GM18505 (cell line): ENCODE measurements around the gene MRPS35.

Source experiments
- ATAC-seq: cut with Tn5 transposase; IDR thresholded peaks from one replicate; pipeline ENCODE4 v1.9.1; 2021; ENCODE audit not compliant: unreplicated experiment
- POLR2A ChIP-seq: IDR thresholded peaks from 4 replicates; pipeline ENCODE4 v1.6.1; 2011; ENCODE audit warnings: borderline replicate concordance; ENCODE audit not compliant: insufficient read depth, insufficient read length; ENCODE audit errors: extremely low read depth

MRPS35 gene

DNA sequence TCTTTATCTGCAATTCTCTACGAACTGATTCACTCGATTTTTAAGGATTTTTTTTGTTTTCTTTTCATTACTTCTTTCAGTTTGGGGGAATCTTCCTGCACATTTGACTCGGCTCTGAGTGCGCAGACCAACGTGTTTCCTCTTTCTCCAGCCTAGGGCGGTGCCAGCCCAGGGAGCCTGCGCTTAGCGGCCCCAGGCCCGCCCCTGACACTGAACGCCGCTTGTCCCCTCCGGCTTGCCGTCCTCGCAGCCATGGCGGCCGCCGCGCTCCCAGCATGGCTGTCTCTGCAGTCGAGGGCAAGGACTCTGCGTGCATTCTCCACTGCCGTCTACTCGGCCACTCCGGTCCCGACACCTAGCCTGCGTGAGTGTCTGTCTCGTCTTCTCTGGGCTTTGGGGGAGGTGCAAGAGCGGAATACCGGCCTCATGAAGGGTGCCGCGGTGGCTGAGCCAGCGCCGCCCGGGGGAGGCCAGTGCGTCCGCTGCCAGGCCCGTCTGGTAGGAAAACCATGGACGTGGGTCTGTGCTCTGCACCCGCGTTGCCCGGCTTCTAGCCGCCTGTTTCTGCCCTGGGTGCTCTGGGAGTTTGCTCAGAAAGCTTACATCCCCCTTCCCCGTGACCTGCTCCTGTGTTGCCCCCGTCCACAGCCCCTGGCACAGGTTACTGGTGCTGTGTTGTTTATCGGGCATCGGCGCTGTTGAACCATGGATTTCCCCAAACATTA lies at the start of gene MRPS35:
Gene MRPS35 (plus strand): TSS at position 241 of the 725 bp plus-strand sequence. CDS start 12 bp downstream, at position 253.
- TF ChIP-seq POLR2A = peak; percentile 89
- ATAC-seq = peak; percentile 98

DNA sequence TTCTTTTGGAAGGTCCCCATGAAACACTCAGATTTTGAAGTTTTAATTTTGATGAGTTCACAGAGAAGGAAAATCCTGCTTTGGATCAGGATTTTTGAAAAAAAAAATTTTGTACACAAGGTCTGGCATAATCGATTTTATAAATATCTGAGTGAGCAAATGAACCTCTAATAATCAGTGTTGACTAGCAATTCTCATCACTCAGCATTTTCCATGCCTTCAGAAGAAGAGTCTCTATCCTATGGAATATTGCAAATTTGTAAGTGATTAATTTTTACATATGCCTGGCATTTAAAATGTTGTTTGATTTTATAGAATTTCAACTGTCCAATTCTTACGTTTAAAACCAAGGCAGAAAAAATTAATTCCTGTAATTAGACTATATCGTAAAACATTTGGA lies 44.9 kb upstream of the MRPS35 start:
- ATAC-seq = no peak
- TF ChIP-seq POLR2A = no peak

DNA sequence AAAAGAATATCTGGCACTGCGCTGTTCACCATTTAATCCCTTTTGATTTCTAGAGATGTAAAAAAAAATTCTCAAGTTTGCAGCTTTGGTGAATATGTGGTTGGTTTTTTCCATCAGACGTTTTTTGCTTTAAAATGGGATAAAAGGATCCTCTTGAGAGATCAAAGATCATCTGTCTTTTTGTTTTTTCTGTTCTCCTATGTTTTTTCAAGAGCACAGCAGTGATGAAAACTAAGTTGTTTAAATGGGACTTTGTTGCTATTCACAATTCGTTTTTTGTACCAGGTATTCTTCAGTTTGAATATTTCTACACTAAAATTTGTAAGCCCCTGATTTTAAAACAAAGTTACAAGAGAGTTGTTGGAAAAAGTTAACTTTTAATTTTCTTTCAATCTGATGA lies 44.1 kb upstream of the MRPS35 start:
- TF ChIP-seq POLR2A = no peak
- ATAC-seq = no peak

DNA sequence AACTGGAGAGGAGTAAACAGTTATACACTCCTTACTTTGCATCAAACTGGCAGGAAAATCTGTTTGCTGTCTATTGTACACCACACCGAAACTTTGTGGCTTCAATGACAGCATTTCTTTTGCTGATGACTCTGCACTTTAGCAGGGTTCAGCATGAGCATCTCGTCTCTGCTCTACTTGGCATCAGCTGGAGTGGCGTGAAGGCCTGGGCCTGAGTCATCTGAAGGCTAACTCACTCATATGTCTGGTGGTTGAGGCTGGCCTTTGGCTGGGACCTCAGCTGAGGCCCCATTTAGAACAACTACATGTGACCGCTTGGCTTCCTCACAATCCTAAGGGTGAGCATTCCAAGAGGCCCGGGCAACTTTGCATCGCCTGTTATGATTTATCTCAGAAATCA lies 43.1 kb upstream of the MRPS35 start:
- ATAC-seq = no peak
- TF ChIP-seq POLR2A = no peak

DNA sequence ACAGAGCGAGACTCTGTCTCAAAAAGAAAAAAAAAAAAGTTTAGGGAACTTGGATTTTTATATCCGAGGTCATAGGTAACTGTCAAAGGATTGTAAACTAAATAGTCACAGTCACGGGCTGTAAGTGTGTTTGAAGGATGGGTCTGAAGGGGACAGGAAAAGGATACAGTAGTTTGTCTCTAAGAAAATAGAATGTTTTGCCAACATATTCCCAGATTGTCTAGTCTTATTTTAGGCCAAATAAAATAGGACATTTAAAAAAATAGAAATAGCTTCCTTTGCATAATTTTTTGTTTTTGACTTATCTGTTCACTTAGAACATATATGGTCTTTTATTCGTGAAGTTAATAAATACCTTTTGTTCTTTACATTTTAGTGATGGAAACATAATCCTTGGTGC lies 38.6 kb upstream of the MRPS35 start:
- TF ChIP-seq POLR2A = no peak
- ATAC-seq = no peak

DNA sequence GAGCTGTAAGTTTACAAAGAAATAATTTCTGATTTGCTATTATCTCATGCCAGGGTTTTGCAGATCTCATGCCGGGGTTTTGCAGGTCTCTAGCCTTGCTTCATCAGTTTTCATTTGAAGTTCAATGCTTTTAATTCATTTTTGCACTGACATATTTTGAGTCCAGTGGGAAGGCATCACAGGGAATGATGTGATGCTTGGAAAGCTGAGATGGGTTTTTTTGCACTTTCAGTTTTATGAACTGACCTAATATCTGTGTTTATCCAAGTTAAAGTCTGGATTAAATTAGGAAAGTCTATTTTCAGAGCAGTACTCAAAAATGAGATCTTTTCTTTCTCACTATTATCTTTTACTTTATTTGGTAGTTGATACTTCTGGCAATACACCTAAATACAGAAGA lies 38.0 kb upstream of the MRPS35 start:
- no peak for ATAC-seq
- TF ChIP-seq POLR2A = no peak

DNA sequence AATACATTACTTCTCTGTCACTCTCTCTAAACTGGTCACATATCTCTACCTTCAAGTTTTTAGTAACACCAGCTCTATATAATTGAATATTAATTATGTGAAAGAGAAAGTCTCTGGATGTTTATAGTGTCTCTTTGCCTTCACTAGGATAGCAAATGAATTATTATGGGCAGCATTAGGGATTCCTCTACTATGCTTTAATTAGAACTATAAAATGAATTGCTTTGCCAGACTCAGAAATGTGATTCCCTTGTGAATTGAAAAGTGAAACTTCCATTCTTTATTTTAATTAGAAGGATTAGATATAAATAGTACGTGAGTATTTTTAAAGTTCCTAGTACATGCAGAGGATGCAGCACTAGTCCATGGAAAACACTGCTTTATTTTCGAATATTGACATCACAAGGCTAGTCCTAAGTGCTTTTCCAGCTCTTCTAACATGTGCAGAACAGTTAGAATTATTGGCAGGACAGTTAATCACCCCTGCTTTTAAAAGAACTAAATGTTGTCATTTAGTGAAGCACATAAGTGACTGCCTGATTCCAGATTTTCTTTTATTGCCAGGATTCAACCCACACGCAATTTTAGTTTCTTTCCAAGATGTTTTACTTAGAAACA lies 37.4 kb upstream of the MRPS35 start:
- TF ChIP-seq POLR2A = no peak
- no peak for ATAC-seq

DNA sequence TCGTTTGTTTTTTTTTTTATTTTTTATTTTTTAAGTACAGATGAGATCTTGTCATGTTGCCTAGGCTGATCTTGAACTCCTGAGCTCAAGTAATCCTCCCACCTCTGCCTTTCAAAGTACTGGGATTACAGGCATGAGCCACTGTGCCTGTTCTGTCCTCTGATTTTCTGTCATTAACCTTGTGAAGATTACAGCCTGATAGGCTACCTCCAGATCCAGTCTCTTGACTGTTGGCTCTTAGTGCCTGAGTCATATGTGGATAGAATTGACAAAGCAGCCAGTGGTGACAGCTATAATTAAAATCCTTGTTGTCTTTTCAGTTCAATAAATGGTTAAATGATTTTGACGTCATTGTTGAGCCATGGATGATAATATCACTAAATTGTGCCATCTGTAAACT lies 35.6 kb upstream of the MRPS35 start:
- no peak for TF ChIP-seq POLR2A
- ATAC-seq = no peak

DNA sequence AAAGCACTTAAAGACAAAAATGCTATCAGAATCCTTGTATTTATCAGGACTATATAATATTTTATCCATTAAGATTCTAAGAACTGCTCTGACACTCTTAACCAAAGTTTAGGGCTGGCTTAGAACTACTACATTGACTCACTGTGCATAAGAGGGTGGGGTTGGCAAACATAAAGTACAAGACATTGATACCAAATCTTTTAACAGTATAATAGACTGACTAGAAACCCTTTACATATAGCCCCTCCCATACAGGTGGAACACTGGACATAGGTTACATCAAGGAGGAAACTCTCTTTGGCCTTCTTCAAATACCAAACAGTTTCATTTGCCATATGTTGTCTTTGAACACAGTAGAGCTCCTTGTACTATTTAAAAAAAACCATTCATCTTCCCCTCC lies 30.0 kb upstream of the MRPS35 start:
- no peak for ATAC-seq
- TF ChIP-seq POLR2A = no peak

DNA sequence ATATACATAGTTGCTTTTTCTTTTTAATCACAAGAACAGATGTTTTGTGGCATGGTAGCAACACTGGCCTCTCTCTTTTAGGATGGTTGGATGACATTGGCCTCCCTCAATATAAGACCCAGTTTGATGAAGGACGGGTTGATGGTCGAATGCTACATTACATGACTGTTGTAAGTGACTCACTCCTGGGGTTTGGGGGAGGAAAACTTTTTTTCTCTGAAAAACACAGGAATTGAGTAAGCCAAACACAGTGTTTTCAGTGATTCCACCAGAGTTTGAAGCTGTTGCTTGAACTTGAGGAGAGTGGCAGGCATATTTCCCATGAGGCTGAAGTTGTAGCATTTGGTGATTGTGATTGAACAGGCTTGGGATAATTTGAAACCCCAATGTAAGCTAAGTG lies 28.1 kb upstream of the MRPS35 start:
- TF ChIP-seq POLR2A = no peak

DNA sequence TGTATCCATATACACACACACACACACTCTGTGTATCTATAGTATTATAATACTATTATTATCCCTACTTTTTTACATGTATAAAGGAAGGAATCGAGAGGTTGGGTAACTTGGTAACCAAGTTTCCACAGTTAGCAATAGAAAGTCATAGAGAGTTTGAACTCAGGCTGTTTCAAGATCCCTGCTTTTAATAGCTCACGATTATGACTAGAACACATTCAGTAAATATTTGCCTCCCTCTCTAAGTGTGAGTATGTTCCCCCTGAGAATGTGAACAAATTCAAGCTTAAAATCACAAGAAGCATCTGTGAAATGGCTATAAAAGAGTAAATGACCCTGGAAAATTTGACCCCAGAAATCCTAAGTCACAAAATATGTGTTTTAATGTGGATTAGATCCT lies 25.4 kb upstream of the MRPS35 start:
- TF ChIP-seq POLR2A = no peak
- no peak for ATAC-seq

More for the DNA sequence above, 28.1 kb upstream of the MRPS35 start:
- no peak for ATAC-seq

DNA sequence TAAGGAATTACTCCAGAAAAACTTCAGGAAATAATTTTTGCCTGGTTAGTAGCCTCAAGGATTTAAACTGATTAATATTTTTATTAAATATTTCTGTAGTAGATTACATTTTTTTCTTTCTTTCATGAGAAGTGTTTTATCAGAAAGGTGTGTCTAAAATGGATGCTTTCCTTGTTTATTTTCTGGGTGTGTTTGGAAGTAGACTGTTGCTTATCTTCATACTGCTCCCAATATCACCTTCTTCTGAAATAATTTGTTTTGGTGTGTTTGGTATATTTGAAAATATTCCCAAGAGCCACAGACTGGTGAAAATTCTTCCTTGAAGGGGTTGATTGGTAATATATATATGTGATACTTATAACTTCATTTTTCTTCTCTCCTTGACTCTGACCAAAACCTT lies 24.5 kb upstream of the MRPS35 start:
- no peak for TF ChIP-seq POLR2A

DNA sequence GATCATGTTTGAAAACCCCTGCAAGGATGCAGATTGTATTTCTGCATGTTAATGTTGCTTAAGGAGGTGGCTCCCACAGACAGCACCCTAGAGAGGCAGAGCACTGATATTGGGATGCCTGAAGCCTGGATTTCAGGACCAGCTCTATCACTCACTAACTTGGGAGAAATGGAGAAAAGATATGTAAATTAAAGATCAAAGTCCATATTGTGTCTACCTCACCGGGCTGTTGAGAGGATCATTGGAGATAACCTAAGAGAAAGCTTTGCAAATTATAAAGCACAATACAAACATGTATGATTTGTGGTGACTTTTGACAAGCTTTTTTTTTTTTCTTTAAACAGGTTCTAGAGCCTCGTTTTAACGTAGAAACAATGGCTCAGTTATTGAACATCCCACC lies 22.0 kb upstream of the MRPS35 start:
- no peak for TF ChIP-seq POLR2A
- no peak for ATAC-seq

More for the DNA sequence above, 24.5 kb upstream of the MRPS35 start:
- no peak for ATAC-seq

DNA sequence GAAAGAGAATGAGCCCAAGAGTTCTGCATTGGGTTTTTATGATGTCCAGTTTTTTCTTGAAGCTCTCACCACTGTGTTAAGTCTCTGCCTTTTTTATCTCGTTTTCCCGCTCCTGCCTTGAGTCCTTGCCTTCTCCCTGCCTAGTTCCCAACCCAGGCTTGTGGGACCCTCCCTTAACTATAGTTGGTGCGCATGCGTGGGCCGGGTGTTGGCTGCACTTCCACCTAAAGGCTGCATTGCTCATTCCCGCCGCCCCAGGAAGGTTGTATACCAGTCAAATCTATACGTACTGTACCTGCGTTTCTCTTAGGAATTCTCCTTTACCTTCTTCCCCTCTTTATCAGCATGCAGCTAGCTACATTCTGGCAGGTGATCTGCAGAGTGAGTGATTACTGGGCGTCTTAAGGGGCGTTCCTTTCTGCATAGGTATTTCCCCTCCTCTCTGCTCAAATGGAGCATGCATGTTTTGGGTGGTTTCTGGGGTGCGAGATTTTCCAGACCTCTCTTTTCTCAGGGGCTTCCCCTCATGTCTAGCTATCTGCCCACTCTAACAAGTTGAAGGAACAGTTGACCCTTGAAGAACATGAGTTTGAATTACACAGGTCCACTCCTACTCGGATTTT lies 21.0 kb upstream of the MRPS35 start:
- no peak for ATAC-seq
- no peak for TF ChIP-seq POLR2A
